AG04450 (cell line): Measurements from ENCODE around the gene POSTN. TPM values are rescaled to one million over a fixed set of nuclear protein-coding genes. Genes with fewer than 3 reads are reported as not detected.

Source experiments
- CTCF ChIA-PET: fragments of 300-600, 350-600 bp; formaldehyde crosslinking; extraction: SDS; loops from one replicate; lab custom pipeline; 2022; ENCODE audit warnings: antibody characterized with exemption, inconsistent platforms; lab: Charles Lee
- POLR2A ChIA-PET: fragments of 350-600 bp; formaldehyde crosslinking; extraction: SDS; loops from one replicate; lab custom pipeline; 2021; ENCODE audit warnings: antibody characterized with exemption, inconsistent platforms; lab: Yijun Ruan, JAX
- DNase-seq: peaks from one replicate; pipeline ENCODE4 v3.0.0-alpha.2; 2011; ENCODE audit warnings: low read depth, low spot score
- H3K27ac ChIP-seq: one replicate; pipeline ENCODE4 v1.5.1; 2012; ENCODE audit warnings: low read depth, low read length, control low read depth
- H3K27me3 ChIP-seq: one replicate; pipeline ENCODE4 v1.6.0; 2012; ENCODE audit warnings: low read length; ENCODE audit not compliant: control insufficient read depth, insufficient read depth
- H3K4me3 ChIP-seq: 2 replicates; pipeline ENCODE4 v1.5.1; 2011; ENCODE audit warnings: mild to moderate bottlenecking, low read depth, low read length, control low read depth
- H3K9me3 ChIP-seq: 2 replicates; pipeline ENCODE4 v1.5.1; 2012; ENCODE audit warnings: low read length; ENCODE audit not compliant: control insufficient read depth, insufficient read depth
- polyA plus RNA-seq: library from polyadenylated mRNA; depleted of rRNA; stranded (reverse); fragments of >200 nt; gene quantifications from 2 replicates; pipeline ENCODE4 v1.2.3, GENCODE V29; 2011
- TF ChIP-seq, protein P1 (sequence below): IDR thresholded peaks from 2 replicates; pipeline ENCODE4 v1.5.1; 2011; ENCODE audit warnings: low read depth, low read length, control low read depth, inconsistent platforms

The POSTN gene
- polyA plus RNA-seq, 1 experiment, result 359 TPM

GRCh38 chr13:37601648-37602440 is 3.3 kb upstream of the POSTN start:
- H3K9me3 ChIP-seq, result no peaks in the 10 kb centered on the region
- no peak for DNase-seq
- CTCF ChIA-PET, result interaction anchor here (0.7 to 5.4 kb wide), 24 partner anchors 7 to 554 kb away, joined by 3 to 69 read pairs (median 4); no protein-coding TSS in a partner anchor

DNA sequence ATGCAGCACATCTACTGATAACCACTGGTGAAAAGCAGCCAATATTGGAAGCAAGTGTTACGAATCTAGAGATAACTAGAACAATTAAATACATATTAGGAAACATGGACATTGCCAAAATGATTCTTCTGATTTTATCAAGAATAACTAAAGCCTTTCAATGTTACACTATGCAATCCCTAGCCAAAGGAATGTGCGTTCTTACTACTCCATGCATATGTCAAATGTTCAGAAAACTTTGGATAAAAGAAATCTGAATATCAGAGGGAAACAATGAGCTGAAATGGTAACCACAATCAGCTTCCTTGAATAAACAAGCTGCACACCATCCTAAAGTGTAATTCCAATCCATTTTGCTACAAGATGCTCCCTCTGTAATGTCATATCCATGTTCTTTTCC is 951 bp upstream of the POSTN start:
- CTCF ChIA-PET, result interaction anchor here (0.5 to 3.1 kb wide), 8 partner anchors 9 to 741 kb away, joined by 3 to 20 read pairs (median 4); no protein-coding TSS in a partner anchor
- no peak for DNase-seq
- TF ChIP-seq, protein P1, sequence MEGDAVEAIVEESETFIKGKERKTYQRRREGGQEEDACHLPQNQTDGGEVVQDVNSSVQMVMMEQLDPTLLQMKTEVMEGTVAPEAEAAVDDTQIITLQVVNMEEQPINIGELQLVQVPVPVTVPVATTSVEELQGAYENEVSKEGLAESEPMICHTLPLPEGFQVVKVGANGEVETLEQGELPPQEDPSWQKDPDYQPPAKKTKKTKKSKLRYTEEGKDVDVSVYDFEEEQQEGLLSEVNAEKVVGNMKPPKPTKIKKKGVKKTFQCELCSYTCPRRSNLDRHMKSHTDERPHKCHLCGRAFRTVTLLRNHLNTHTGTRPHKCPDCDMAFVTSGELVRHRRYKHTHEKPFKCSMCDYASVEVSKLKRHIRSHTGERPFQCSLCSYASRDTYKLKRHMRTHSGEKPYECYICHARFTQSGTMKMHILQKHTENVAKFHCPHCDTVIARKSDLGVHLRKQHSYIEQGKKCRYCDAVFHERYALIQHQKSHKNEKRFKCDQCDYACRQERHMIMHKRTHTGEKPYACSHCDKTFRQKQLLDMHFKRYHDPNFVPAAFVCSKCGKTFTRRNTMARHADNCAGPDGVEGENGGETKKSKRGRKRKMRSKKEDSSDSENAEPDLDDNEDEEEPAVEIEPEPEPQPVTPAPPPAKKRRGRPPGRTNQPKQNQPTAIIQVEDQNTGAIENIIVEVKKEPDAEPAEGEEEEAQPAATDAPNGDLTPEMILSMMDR, result no peak
- H3K27me3 ChIP-seq, result no peaks in the 10 kb centered on the region
- H3K4me3 ChIP-seq, result no peak overlapping the region
- H3K27ac ChIP-seq, result no peak overlapping the region
- no peaks in the 10 kb centered on the region for H3K9me3 ChIP-seq
- POLR2A ChIA-PET, result no interaction called here

More at GRCh38 chr13:37601648-37602440, 3.3 kb upstream of the POSTN start:
- POLR2A ChIA-PET, result no interaction called here
- TF ChIP-seq, protein P1, result no peak
- Histone ChIP-seq H3K4me3 (no peak overlapping the region), H3K27me3 (no peaks in the 10 kb centered on the region), H3K27ac (no peak overlapping the region)

GRCh38 chr13:37597477-37598025 is 1.0 kb downstream of the POSTN start:
- TF ChIP-seq, protein P1, result no peak
- H3K4me3 ChIP-seq, result peak overlapping the region; percentile 60
- DNase-seq, result no peak
- no peak overlapping the region for H3K27ac ChIP-seq
- CTCF ChIA-PET, result interaction anchor here (3.1 kb wide), 1 partner anchor 489 kb away, joined by 20 read pairs; no protein-coding TSS in a partner anchor
- no peaks in the 10 kb centered on the region for H3K9me3 ChIP-seq
- H3K27me3 ChIP-seq, result no peaks in the 10 kb centered on the region
- POLR2A ChIA-PET, result no interaction called here

GRCh38 chr13:37596805-37597204 is 1.8 kb downstream of the POSTN start:
- Histone ChIP-seq H3K27me3 (no peaks in the 10 kb centered on the region), H3K4me3 (peak overlapping the region; percentile 60), H3K27ac (no peak overlapping the region), H3K9me3 (no peaks in the 10 kb centered on the region)
- DNase-seq, result no peak
- POLR2A ChIA-PET, result no interaction called here
- TF ChIP-seq, protein P1, result no peak
- CTCF ChIA-PET, result no interaction called here

GRCh38 chr13:37595162-37595561 is 3.4 kb downstream of the POSTN start:
- Histone ChIP-seq H3K27me3 (no peaks in the 10 kb centered on the region), H3K9me3 (no peaks in the 10 kb centered on the region), H3K4me3 (peak overlapping the region; percentile 31; the same call in 1 of the 2 replicates), H3K27ac (no peak overlapping the region)
- CTCF ChIA-PET, result interaction anchor here (0.5 to 1.3 kb wide), 7 partner anchors 8 to 764 kb away, joined by 3 to 5 read pairs (median 3); no protein-coding TSS in a partner anchor
- no peak for DNase-seq
- POLR2A ChIA-PET, result interaction anchor here (0.6 kb wide), 1 partner anchor 420 kb away, joined by 4 read pairs; no protein-coding TSS in a partner anchor
- TF ChIP-seq, protein P1, result no peak
